Astrocyte (in vitro differentiated cells and primary cell): ENCODE data around the gene ACSL6. TPM values are rescaled to one million over a fixed set of nuclear protein-coding genes. Genes with fewer than 3 reads are reported as not detected.

Source experiments
- DNase-seq: peaks from one replicate; pipeline ENCODE4 v3.0.0-alpha.2; 2010; ENCODE audit warnings: low read depth
- FAIRE-seq: peaks from 2 replicates; lab custom pipeline; 2011; peaks lifted over from hg19 to GRCh38; lab: Jason Lieb, UNC
- H2AFZ ChIP-seq: 2 replicates; pipeline ENCODE4 v1.6.0; 2012; ENCODE audit warnings: low read depth, low read length, inconsistent platforms
- H3K27ac ChIP-seq: 2 replicates; pipeline ENCODE4 v1.5.1; 2011; ENCODE audit warnings: low read depth, low read length, inconsistent platforms
- H3K27me3 ChIP-seq: 2 replicates; pipeline ENCODE4 v1.6.0; 2011; ENCODE audit warnings: low read length, inconsistent platforms; ENCODE audit not compliant: insufficient read depth
- H3K36me3 ChIP-seq: 2 replicates; pipeline ENCODE4 v1.5.1; 2011; ENCODE audit warnings: low read length, inconsistent platforms; ENCODE audit not compliant: insufficient read depth
- H3K4me1 ChIP-seq: 2 replicates; pipeline ENCODE4 v1.5.1; 2011; ENCODE audit warnings: low read length, inconsistent platforms; ENCODE audit not compliant: insufficient read depth
- H3K4me2 ChIP-seq: 2 replicates; pipeline ENCODE4 v1.6.0; 2012; ENCODE audit warnings: low read length, inconsistent platforms
- H3K4me3 ChIP-seq: 2 replicates; pipeline ENCODE4 v1.5.1; 2011; ENCODE audit warnings: low read depth, mild to moderate bottlenecking, low read length, inconsistent platforms; ENCODE audit not compliant: insufficient read depth
- H3K79me2 ChIP-seq: 2 replicates; pipeline ENCODE4 v1.6.0; 2012; ENCODE audit warnings: mild to moderate bottlenecking, low read length, inconsistent platforms; ENCODE audit not compliant: insufficient read depth
- H3K9ac ChIP-seq: 2 replicates; pipeline ENCODE4 v1.6.0; 2012; ENCODE audit warnings: mild to moderate bottlenecking, low read length, inconsistent platforms
- H3K9me3 ChIP-seq: 2 replicates; pipeline ENCODE4 v1.5.1; 2012; ENCODE audit warnings: low read depth, mild to moderate bottlenecking, low read length, inconsistent platforms; ENCODE audit not compliant: insufficient read depth
- H4K20me1 ChIP-seq: 2 replicates; pipeline ENCODE4 v1.6.0; 2012; ENCODE audit warnings: low read length, inconsistent platforms; ENCODE audit not compliant: insufficient read depth
- H3K27ac Mint-ChIP-seq: one replicate; pipeline ENCODE4 v1.8.0; 2021; ENCODE audit warnings: mild to moderate bottlenecking, mixed read lengths; ENCODE audit not compliant: unreplicated experiment
- H3K27me3 Mint-ChIP-seq: one replicate; pipeline ENCODE4 v1.8.0; 2021; ENCODE audit warnings: low read depth, mixed read lengths; ENCODE audit not compliant: unreplicated experiment
- H3K36me3 Mint-ChIP-seq: one replicate; pipeline ENCODE4 v1.8.0; 2021; ENCODE audit warnings: low read depth, mixed read lengths; ENCODE audit not compliant: unreplicated experiment
- H3K4me1 Mint-ChIP-seq: one replicate; pipeline ENCODE4 v1.8.0; 2021; ENCODE audit warnings: low read depth, mixed read lengths; ENCODE audit not compliant: unreplicated experiment
- H3K4me3 Mint-ChIP-seq: one replicate; pipeline ENCODE4 v1.8.0; 2021; ENCODE audit warnings: mild to moderate bottlenecking, moderate library complexity, mixed read lengths; ENCODE audit not compliant: unreplicated experiment
- H3K9me3 Mint-ChIP-seq: one replicate; pipeline ENCODE4 v1.8.0; 2021; ENCODE audit warnings: mild to moderate bottlenecking, mixed read lengths; ENCODE audit not compliant: unreplicated experiment
- CTCF ChIP-seq: IDR thresholded peaks from 2 replicates; pipeline ENCODE4 v1.5.1; 2011; ENCODE audit warnings: low read depth, mild to moderate bottlenecking, inconsistent platforms, low read length, moderate library complexity; ENCODE audit not compliant: insufficient read depth
- EZH2 ChIP-seq: IDR thresholded peaks from 2 replicates; pipeline ENCODE4 v1.6.1; 2012; ENCODE audit warnings: mild to moderate bottlenecking, low read length, inconsistent platforms; ENCODE audit not compliant: insufficient read depth
- total RNA-seq: library from RNA; stranded (reverse); gene quantifications from 2 replicates; pipeline ENCODE4 v1.2.1, GENCODE V29; 2021

Gene ACSL6
- total RNA-seq, 1 donor from 2014 or later = 0.07 TPM

- H2AFZ ChIP-seq = no peak overlapping the region
- H3K27me3 ChIP-seq = peaks cover 5% of the 10 kb centered on the region
- FAIRE-seq = no peak
- TF ChIP-seq EZH2 = no peak
- no peak for TF ChIP-seq CTCF
- no peak overlapping the region for H3K4me3 ChIP-seq
- Mint-ChIP-seq H3K4me1 (no peaks in the 10 kb centered on the region), H3K36me3 (no peaks in the 10 kb centered on the region), H3K27ac (no peak overlapping the region), H3K9me3 (peaks cover 2% of the 10 kb centered on the region), H3K4me3 (no peak overlapping the region), H3K27me3 (peaks cover 54% of the 10 kb centered on the region)
- H3K9ac ChIP-seq = no peak overlapping the region
- no peak overlapping the region for H3K27ac ChIP-seq
- no peaks in the 10 kb centered on the region for H3K4me1 ChIP-seq
- no peaks in the 10 kb centered on the region for H3K36me3 ChIP-seq
- H3K4me2 ChIP-seq = no peak overlapping the region
- no peaks in the 10 kb centered on the region for H3K9me3 ChIP-seq
- H3K79me2 ChIP-seq = no peaks in the 10 kb centered on the region
- no peak for DNase-seq
- H4K20me1 ChIP-seq = no peaks in the 10 kb centered on the region
These were observed 41.1 kb upstream of the ACSL6 start for GRCh38 chr5:132052520-132052919.

- Mint-ChIP-seq H3K36me3 (no peaks in the 10 kb centered on the region), H3K4me1 (no peaks in the 10 kb centered on the region), H3K4me3 (no peak overlapping the region), H3K27ac (no peak overlapping the region), H3K9me3 (peaks cover 2% of the 10 kb centered on the region), H3K27me3 (peaks cover 46% of the 10 kb centered on the region)
- peaks cover 5% of the 10 kb centered on the region for H3K27me3 ChIP-seq
- no peaks in the 10 kb centered on the region for H4K20me1 ChIP-seq
- H3K9ac ChIP-seq = no peak overlapping the region
- no peak overlapping the region for H3K27ac ChIP-seq
- H3K9me3 ChIP-seq = no peaks in the 10 kb centered on the region
- no peak overlapping the region for H3K4me3 ChIP-seq
- no peak overlapping the region for H3K4me2 ChIP-seq
- TF ChIP-seq EZH2 (no peak), CTCF (no peak)
- no peak overlapping the region for H2AFZ ChIP-seq
- H3K36me3 ChIP-seq = no peaks in the 10 kb centered on the region
- no peaks in the 10 kb centered on the region for H3K79me2 ChIP-seq
- no peak for DNase-seq
- no peak for FAIRE-seq
- no peaks in the 10 kb centered on the region for H3K4me1 ChIP-seq
These were observed 39.4 kb upstream of the ACSL6 start for GRCh38 chr5:132050661-132051552.

- no peaks in the 10 kb centered on the region for H3K36me3 Mint-ChIP-seq
- Histone ChIP-seq H3K9me3 (no peaks in the 10 kb centered on the region), H3K36me3 (no peaks in the 10 kb centered on the region), H3K4me1 (no peaks in the 10 kb centered on the region), H3K4me2 (no peak overlapping the region), H3K27ac (no peak overlapping the region), H2AFZ (no peak overlapping the region), H4K20me1 (no peaks in the 10 kb centered on the region), H3K79me2 (no peaks in the 10 kb centered on the region), H3K27me3 (peaks cover 5% of the 10 kb centered on the region), H3K9ac (no peak overlapping the region), H3K4me3 (no peak overlapping the region)
- H3K4me1 Mint-ChIP-seq = no peaks in the 10 kb centered on the region
- no peak for FAIRE-seq
- DNase-seq = no peak
- no peak overlapping the region for H3K4me3 Mint-ChIP-seq
- no peak for TF ChIP-seq CTCF
- no peak for TF ChIP-seq EZH2
- peaks cover 43% of the 10 kb centered on the region for H3K27me3 Mint-ChIP-seq
- H3K9me3 Mint-ChIP-seq = peaks cover 2% of the 10 kb centered on the region
- H3K27ac Mint-ChIP-seq = no peak overlapping the region
These were observed 38.7 kb upstream of the ACSL6 start for GRCh38 chr5:132050136-132050535.
